Measurements from ENCODE around the gene KITLG.

DNA sequence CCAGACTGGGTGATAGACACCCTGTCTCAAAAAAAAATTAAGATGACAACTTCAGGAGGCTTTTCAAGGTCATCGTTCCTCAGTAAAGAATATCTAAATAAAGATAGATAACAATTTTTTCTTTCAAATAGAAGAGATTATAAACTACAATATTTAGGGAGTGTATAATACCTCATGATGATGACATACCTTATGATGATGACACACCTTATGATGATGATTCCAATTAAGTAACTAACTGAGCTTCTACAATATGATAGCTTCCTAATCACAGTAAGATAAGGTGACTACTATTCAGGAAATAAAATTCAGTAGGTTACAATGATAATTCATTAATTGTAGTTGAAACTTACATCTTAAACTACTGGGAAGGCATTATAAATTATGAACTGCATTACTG, 40.4 kb downstream of the KITLG start:
- TF ChIP-seq POLR2A (IDR thresholded peaks at IDR 0.05), result no peak
- TF ChIP-seq, protein P1, sequence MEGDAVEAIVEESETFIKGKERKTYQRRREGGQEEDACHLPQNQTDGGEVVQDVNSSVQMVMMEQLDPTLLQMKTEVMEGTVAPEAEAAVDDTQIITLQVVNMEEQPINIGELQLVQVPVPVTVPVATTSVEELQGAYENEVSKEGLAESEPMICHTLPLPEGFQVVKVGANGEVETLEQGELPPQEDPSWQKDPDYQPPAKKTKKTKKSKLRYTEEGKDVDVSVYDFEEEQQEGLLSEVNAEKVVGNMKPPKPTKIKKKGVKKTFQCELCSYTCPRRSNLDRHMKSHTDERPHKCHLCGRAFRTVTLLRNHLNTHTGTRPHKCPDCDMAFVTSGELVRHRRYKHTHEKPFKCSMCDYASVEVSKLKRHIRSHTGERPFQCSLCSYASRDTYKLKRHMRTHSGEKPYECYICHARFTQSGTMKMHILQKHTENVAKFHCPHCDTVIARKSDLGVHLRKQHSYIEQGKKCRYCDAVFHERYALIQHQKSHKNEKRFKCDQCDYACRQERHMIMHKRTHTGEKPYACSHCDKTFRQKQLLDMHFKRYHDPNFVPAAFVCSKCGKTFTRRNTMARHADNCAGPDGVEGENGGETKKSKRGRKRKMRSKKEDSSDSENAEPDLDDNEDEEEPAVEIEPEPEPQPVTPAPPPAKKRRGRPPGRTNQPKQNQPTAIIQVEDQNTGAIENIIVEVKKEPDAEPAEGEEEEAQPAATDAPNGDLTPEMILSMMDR (IDR thresholded peaks at IDR 0.05), result no peak
- no peak for TF ChIP-seq EP300 (IDR thresholded peaks at IDR 0.05)
